ENCODE results near the gene SH3TC2.
"Not testable (repeated sequence)": the region's sequence is repeated elsewhere in the genome, so short reads cannot be mapped to it uniquely, and the experiment has no call there.

The SH3TC2 gene

GRCh38 chr5:149063017-149063687, at the start of gene SH3TC2:
Gene SH3TC2 (minus strand): TSS chr5:149063062. CDS start chr5:149063022, 40 bp downstream.
- FAIRE-seq = no peak

- FAIRE-seq = no peak
These were observed 47.5 kb upstream of the SH3TC2 start for GRCh38 chr5:149110406-149110805.

GRCh38 chr5:149108651-149109280, 45.9 kb upstream of the SH3TC2 start:
- FAIRE-seq = no peak

GRCh38 chr5:149100331-149100730, 37.5 kb upstream of the SH3TC2 start:
- no peak for FAIRE-seq

- no peak for FAIRE-seq
These were observed 37.1 kb upstream of the SH3TC2 start for GRCh38 chr5:149099920-149100319.

- no peak for FAIRE-seq
These were observed 32.1 kb upstream of the SH3TC2 start for GRCh38 chr5:149094996-149095395.

GRCh38 chr5:149093625-149094024, 30.8 kb upstream of the SH3TC2 start:
- no peak for FAIRE-seq

GRCh38 chr5:149089796-149090195, 26.9 kb upstream of the SH3TC2 start:
- no peak for FAIRE-seq

- FAIRE-seq = no peak
These were observed 25.8 kb upstream of the SH3TC2 start for GRCh38 chr5:149088686-149089085.

- no peak for FAIRE-seq
These were observed 21.0 kb upstream of the SH3TC2 start for GRCh38 chr5:149083846-149084245.

- no peak for FAIRE-seq
These were observed 19.4 kb upstream of the SH3TC2 start for GRCh38 chr5:149082271-149082670.

- no peak for FAIRE-seq
These were observed 17.4 kb upstream of the SH3TC2 start for GRCh38 chr5:149080294-149080693.

- no peak for FAIRE-seq
These were observed 17.0 kb upstream of the SH3TC2 start for GRCh38 chr5:149079883-149080282.

- FAIRE-seq = not testable (repeated sequence)
These were observed 11.2 kb upstream of the SH3TC2 start for GRCh38 chr5:149074071-149074470.

GRCh38 chr5:149073213-149073612, 10.4 kb upstream of the SH3TC2 start:
- no peak for FAIRE-seq

GRCh38 chr5:149072791-149073190, 9.9 kb upstream of the SH3TC2 start:
- FAIRE-seq = no peak

- FAIRE-seq = no peak
These were observed 9.5 kb upstream of the SH3TC2 start for GRCh38 chr5:149072376-149072775.

- no peak for FAIRE-seq
These were observed 8.9 kb upstream of the SH3TC2 start for GRCh38 chr5:149071756-149072155.

- FAIRE-seq = no peak
These were observed 8.4 kb upstream of the SH3TC2 start for GRCh38 chr5:149071216-149071615.

- FAIRE-seq = no peak
These were observed 6.8 kb upstream of the SH3TC2 start for GRCh38 chr5:149069711-149070110.

GRCh38 chr5:149063896-149064478, 1.1 kb upstream of the SH3TC2 start:
- no peak for FAIRE-seq

- FAIRE-seq = no peak
These were observed 368 bp downstream of the SH3TC2 start for GRCh38 chr5:149062371-149063016.

GRCh38 chr5:149061341-149061740, 1.5 kb downstream of the SH3TC2 start:
- no peak for FAIRE-seq

GRCh38 chr5:149060325-149060724, 2.5 kb downstream of the SH3TC2 start:
- FAIRE-seq = no peak
